ENCODE measurements around the gene OSBP2. TPM values are rescaled to one million over a fixed set of nuclear protein-coding genes. Genes with fewer than 3 reads are reported as not detected.

The OSBP2 gene
- total RNA-seq, 1 experiment from 2014 or later: 10.2 TPM

DNA sequence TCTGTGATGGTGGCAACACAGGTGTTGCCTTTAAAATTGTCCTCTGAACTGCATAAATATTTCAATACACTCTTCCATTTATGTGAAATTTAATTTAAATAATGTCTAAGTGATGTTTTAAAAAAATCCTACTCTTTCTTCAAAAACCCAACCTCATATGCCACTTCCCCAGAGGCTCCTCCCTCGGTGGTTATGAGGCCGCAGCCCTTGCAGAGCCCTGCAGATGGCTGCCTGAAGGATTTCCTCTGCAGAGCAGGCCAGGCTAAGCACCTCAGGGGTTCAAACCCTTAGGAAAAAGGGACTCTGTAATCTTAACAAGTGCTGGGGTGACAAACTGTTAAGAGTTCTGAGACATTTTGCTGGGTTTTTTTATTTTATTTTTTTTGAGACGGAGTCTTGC, 248.7 kb downstream of the OSBP2 start:
- no peaks in the 10 kb centered on the region for H3K9me2 ChIP-seq (replicated peaks; ENCODE audit: low read length)
- H3K4me1 ChIP-seq (ENCODE audit: insufficient read depth, low read length): no peaks in the 10 kb centered on the region
- no peak overlapping the region for H3K4me2 ChIP-seq (ENCODE audit: low read length)
- H3K27ac ChIP-seq (ENCODE audit: low read length): no peak overlapping the region
- H3K4me3 ChIP-seq (ENCODE audit: low read length): no peak overlapping the region
- H3K36me3 ChIP-seq (ENCODE audit: low read depth, low read length): peaks cover 7% of the 10 kb centered on the region
- DNase-seq: no peak
- CTCF ChIA-PET: no interaction called here
- BruUV-seq (replicated peaks): no TSS peak
- no peaks in the 10 kb centered on the region for H3K79me2 ChIP-seq (ENCODE audit: low read length)
- no peaks in the 10 kb centered on the region for H3F3A ChIP-seq (ENCODE audit: low read length, unreplicated experiment)
- no peak for ATAC-seq
- H3K27me3 ChIP-seq (ENCODE audit: low read length): no peaks in the 10 kb centered on the region
- POLR2A ChIA-PET (ENCODE audit: unreplicated experiment): no interaction called here
- H4K20me1 ChIP-seq (ENCODE audit: low read length): no peaks in the 10 kb centered on the region
- no peak overlapping the region for H3K9ac ChIP-seq (ENCODE audit: low read length)
- intact Hi-C loops (cut with micrococcal nuclease): loop anchor here (10.0 kb wide), 1 partner anchor 291 kb away; no protein-coding TSS in a partner anchor
- no peaks in the 10 kb centered on the region for H3K9me3 ChIP-seq (ENCODE audit: low read length)
- no peak for TF ChIP-seq EZH2 (IDR thresholded peaks at IDR 0.05; ENCODE audit: low read length, unreplicated experiment)
- TF ChIP-seq EZH2phosphoT487 (IDR thresholded peaks at IDR 0.05; ENCODE audit: borderline replicate concordance, low read length): no peak
- TF ChIP-seq, protein P1, sequence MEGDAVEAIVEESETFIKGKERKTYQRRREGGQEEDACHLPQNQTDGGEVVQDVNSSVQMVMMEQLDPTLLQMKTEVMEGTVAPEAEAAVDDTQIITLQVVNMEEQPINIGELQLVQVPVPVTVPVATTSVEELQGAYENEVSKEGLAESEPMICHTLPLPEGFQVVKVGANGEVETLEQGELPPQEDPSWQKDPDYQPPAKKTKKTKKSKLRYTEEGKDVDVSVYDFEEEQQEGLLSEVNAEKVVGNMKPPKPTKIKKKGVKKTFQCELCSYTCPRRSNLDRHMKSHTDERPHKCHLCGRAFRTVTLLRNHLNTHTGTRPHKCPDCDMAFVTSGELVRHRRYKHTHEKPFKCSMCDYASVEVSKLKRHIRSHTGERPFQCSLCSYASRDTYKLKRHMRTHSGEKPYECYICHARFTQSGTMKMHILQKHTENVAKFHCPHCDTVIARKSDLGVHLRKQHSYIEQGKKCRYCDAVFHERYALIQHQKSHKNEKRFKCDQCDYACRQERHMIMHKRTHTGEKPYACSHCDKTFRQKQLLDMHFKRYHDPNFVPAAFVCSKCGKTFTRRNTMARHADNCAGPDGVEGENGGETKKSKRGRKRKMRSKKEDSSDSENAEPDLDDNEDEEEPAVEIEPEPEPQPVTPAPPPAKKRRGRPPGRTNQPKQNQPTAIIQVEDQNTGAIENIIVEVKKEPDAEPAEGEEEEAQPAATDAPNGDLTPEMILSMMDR (conservative IDR thresholded peaks at IDR 0.05; ENCODE audit: low read depth, low read length): no peak
- no peak overlapping the region for H2AFZ ChIP-seq (ENCODE audit: low read length)

DNA sequence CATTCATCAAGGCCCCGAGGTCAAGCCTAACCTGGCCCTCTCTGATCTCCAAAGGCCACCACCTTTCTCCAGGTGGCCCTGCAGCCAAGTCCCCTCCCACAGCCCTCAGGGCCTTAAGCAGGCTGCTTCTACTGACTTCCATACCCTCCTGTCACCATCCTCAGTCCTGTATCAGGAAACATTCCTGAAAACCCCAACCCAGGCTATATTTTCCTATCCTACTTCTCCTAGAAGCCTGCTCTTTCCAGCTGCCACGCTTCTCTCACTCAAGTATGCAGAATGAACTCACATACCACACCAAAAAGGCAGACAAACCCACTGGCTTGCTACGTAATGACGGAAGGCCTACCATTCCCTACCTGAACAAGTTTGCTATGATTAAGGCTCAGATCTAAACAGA, 250.3 kb downstream of the OSBP2 start:
- Histone ChIP-seq H3K4me3 (ENCODE audit: low read length) (no peak overlapping the region), H4K20me1 (ENCODE audit: low read length) (no peaks in the 10 kb centered on the region), H3K4me2 (ENCODE audit: low read length) (no peak overlapping the region), H3K27ac (ENCODE audit: low read length) (no peak overlapping the region), H3F3A (ENCODE audit: low read length, unreplicated experiment) (no peaks in the 10 kb centered on the region), H3K27me3 (ENCODE audit: low read length) (no peaks in the 10 kb centered on the region), H2AFZ (ENCODE audit: low read length) (no peak overlapping the region), H3K9ac (ENCODE audit: low read length) (no peak overlapping the region), H3K9me3 (ENCODE audit: low read length) (no peaks in the 10 kb centered on the region), H3K4me1 (ENCODE audit: insufficient read depth, low read length) (no peaks in the 10 kb centered on the region), H3K36me3 (ENCODE audit: low read depth, low read length) (peaks cover 16% of the 10 kb centered on the region), H3K79me2 (ENCODE audit: low read length) (no peaks in the 10 kb centered on the region), H3K9me2 (replicated peaks; ENCODE audit: low read length) (no peaks in the 10 kb centered on the region)
- intact Hi-C loops (cut with micrococcal nuclease): loop anchor here (10.0 kb wide), 1 partner anchor 290 kb away; no protein-coding TSS in a partner anchor
- no TSS peak for BruUV-seq (replicated peaks)
- ChIA-PET POLR2A (ENCODE audit: unreplicated experiment) (no interaction called here), CTCF (no interaction called here)
- ATAC-seq (no peak), DNase-seq (no peak)
- TF ChIP-seq EZH2phosphoT487 (IDR thresholded peaks at IDR 0.05; ENCODE audit: borderline replicate concordance, low read length) (no peak), EZH2 (IDR thresholded peaks at IDR 0.05; ENCODE audit: low read length, unreplicated experiment) (no peak)
- TF ChIP-seq, protein P1 (conservative IDR thresholded peaks at IDR 0.05; ENCODE audit: low read depth, low read length): no peak

DNA sequence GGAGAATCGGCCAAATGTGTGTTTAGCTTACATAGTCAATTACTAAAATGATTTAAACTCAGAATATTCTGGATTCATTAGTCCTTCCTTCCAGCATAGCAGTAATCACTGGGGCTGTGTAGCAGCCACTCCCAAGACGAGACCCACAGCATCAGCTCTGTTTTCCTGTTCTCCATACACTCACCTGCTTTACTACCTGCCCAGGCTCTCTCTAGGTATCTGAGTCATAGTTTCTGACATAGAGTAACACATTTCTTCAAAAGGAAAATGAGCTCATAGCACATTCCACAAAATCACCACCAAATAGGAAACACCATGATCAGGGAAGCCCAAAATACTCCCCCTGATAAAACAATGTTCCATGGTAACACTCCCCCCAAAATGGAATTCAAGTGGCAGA, 251.0 kb downstream of the OSBP2 start:
- DNase-seq: no peak
- Histone ChIP-seq H3K4me1 (ENCODE audit: insufficient read depth, low read length) (no peaks in the 10 kb centered on the region), H3K9me3 (ENCODE audit: low read length) (no peaks in the 10 kb centered on the region), H4K20me1 (ENCODE audit: low read length) (no peaks in the 10 kb centered on the region), H3K4me3 (ENCODE audit: low read length) (no peak overlapping the region), H3K27ac (ENCODE audit: low read length) (no peak overlapping the region), H3K4me2 (ENCODE audit: low read length) (no peak overlapping the region), H3K79me2 (ENCODE audit: low read length) (no peaks in the 10 kb centered on the region), H3K36me3 (ENCODE audit: low read depth, low read length) (peaks cover 16% of the 10 kb centered on the region), H3K27me3 (ENCODE audit: low read length) (no peaks in the 10 kb centered on the region), H3K9me2 (replicated peaks; ENCODE audit: low read length) (no peaks in the 10 kb centered on the region), H3F3A (ENCODE audit: low read length, unreplicated experiment) (no peaks in the 10 kb centered on the region), H3K9ac (ENCODE audit: low read length) (no peak overlapping the region), H2AFZ (ENCODE audit: low read length) (no peak overlapping the region)
- TF ChIP-seq EZH2phosphoT487 (IDR thresholded peaks at IDR 0.05; ENCODE audit: borderline replicate concordance, low read length): no peak
- TF ChIP-seq, protein P1 (conservative IDR thresholded peaks at IDR 0.05; ENCODE audit: low read depth, low read length): no peak
- no peak for TF ChIP-seq EZH2 (IDR thresholded peaks at IDR 0.05; ENCODE audit: low read length, unreplicated experiment)
- BruUV-seq (replicated peaks): no TSS peak
- intact Hi-C loops (cut with micrococcal nuclease): loop anchor here (10.0 kb wide), 1 partner anchor 289 kb away; no protein-coding TSS in a partner anchor
- ChIA-PET POLR2A (ENCODE audit: unreplicated experiment) (no interaction called here), CTCF (no interaction called here)
- no peak for ATAC-seq

Data from PC-3 (cell line).